Vagina (tissue), 2 donors: ENCODE results near the gene UBE4A.

ENCODE experiments used
- POLR2A ChIP-seq, 2 donors: fragments of 450-650 bp; IDR thresholded peaks; one replicate each; pipeline ENCODE4 v1.6.1; 2017; ENCODE audit warnings: antibody characterized with exemption in 2 of 2, mild to moderate bottlenecking in 2 of 2, moderate library complexity in 2 of 2
- POLR2AphosphoS5 ChIP-seq, 2 donors: sonication (generic); formaldehyde crosslinking; IDR thresholded peaks; one replicate each; pipeline ENCODE4 v1.9.0; 2017; ENCODE audit warnings: antibody characterized with exemption in 2 of 2, mild to moderate bottlenecking in 2 of 2, low read depth in 1 of 2; ENCODE audit not compliant: insufficient read depth in 1 of 2
- TF ChIP-seq, protein P1 (sequence below), 3 experiments: fragments of 450-650 bp in 2 of 3; fragments of 200-600 bp in 1 of 3; sonication (generic) in 1 of 3; IDR thresholded peaks; one replicate each; pipeline ENCODE4 v1.5.1; 2017 to 2019; ENCODE audit warnings: antibody characterized with exemption in 3 of 3, mild to moderate bottlenecking in 2 of 3, moderate library complexity in 2 of 3

GRCh38 chr11:118412921-118413320 is 53.5 kb downstream of the UBE4A start:
- TF ChIP-seq, protein P1, sequence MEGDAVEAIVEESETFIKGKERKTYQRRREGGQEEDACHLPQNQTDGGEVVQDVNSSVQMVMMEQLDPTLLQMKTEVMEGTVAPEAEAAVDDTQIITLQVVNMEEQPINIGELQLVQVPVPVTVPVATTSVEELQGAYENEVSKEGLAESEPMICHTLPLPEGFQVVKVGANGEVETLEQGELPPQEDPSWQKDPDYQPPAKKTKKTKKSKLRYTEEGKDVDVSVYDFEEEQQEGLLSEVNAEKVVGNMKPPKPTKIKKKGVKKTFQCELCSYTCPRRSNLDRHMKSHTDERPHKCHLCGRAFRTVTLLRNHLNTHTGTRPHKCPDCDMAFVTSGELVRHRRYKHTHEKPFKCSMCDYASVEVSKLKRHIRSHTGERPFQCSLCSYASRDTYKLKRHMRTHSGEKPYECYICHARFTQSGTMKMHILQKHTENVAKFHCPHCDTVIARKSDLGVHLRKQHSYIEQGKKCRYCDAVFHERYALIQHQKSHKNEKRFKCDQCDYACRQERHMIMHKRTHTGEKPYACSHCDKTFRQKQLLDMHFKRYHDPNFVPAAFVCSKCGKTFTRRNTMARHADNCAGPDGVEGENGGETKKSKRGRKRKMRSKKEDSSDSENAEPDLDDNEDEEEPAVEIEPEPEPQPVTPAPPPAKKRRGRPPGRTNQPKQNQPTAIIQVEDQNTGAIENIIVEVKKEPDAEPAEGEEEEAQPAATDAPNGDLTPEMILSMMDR (IDR thresholded peaks at IDR 0.05), result no peak
- TF ChIP-seq POLR2A (IDR thresholded peaks at IDR 0.05) (no peak), POLR2AphosphoS5 (IDR thresholded peaks at IDR 0.05; ENCODE audit: insufficient read depth in 1 of 2, low read depth in 1 of 2) (no peak)
